Daoy (cell line): ENCODE results near the gene FILIP1. TPM values are rescaled to one million over a fixed set of nuclear protein-coding genes. Genes with fewer than 3 reads are reported as not detected.

ENCODE experiments used
- DNase-seq: peaks from one replicate; pipeline ENCODE4 v3.0.0-alpha.2; 2015; ENCODE audit warnings: low read depth
- total RNA-seq: library from RNA; depleted of rRNA; stranded (reverse); fragments of >200 nt; shearing (Covaris generic); gene quantifications from 2 replicates; pipeline ENCODE4 v1.2.3, GENCODE V29; 2014

Gene FILIP1
- total RNA-seq, 1 experiment from 2014 or later = 0.40 TPM

DNA sequence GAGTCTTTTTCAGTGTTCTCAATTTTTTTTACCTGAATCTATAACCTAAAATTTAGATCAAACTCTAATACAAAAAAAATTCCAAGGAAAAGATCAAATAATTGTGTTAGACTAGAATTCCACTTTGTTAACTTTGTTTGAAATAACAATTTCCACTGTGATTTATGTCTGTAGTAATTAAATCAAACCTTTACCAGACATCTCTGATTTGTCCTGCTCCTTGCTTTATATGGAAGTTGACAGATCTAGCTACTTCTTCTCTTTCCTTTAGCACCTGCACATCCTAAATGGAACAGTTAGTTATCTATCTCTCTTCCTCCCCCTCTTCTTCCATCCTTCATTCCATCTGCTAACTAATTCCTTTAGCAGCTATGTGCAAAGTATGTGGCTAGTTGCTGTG, 109.5 kb downstream of the FILIP1 start:
- no peak for DNase-seq

GRCh38 chr6:75382634-75382900, 111.0 kb downstream of the FILIP1 start:
- DNase-seq = no peak

DNA sequence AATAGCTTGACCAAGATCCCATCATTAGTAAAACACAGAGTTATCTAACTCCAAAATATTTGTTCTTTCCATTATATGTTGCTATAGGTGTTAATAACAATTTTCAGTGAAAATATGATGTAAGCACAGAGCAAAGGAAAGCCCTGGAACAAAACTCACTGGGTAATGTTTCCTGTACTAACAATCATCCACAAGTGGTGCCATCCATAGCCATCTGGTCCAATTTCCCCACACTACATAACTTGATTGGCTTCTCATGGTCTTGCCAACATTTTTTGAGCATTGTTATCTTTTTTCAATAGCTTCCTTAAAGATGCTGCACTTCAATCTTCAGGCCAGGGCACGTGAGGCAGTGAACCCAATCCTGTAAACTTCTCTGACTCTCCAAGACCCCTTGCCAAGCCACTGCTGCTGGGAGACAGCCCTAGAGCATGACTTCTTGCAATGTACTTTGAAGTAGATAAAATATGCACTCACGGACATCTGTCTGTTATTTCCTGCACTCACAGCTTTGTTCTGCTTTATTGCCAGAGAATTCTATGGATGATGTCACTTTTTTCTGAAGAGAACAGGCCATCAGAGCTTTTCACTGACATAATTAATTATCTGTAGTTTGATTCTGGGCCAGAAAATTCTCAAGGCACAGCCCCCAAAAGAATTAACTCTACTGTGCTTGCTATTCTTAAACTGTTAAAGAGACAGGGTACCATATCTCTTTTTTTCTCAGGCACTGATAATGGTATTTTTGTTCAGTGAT, 111.5 kb downstream of the FILIP1 start:
- DNase-seq = peak; percentile 8

DNA sequence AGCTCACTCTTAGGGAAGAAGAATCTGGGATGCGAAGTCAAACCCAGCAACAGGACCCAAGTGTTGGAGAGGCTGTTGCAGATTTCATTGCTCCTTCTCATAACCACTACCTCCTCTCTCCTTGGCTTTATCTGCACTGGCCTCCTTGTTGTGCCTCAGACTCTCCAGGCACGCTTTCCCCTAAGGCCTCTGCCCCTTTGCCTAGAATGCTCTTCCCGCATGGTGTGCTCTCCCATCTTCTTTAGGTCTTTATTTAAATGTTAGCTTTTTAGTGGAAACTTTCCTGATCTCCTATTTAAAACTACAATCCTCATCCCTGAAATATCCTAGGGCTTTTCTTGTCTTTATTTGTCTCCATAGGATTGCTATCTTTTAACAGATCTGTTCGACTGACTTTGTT, 114.1 kb downstream of the FILIP1 start:
- no peak for DNase-seq

- no peak for DNase-seq
Observed at GRCh38 chr6:75378101-75378500, 115.5 kb downstream of the FILIP1 start.

- peak; percentile 12 for DNase-seq
Observed at GRCh38 chr6:75377386-75377785, 116.2 kb downstream of the FILIP1 start.

DNA sequence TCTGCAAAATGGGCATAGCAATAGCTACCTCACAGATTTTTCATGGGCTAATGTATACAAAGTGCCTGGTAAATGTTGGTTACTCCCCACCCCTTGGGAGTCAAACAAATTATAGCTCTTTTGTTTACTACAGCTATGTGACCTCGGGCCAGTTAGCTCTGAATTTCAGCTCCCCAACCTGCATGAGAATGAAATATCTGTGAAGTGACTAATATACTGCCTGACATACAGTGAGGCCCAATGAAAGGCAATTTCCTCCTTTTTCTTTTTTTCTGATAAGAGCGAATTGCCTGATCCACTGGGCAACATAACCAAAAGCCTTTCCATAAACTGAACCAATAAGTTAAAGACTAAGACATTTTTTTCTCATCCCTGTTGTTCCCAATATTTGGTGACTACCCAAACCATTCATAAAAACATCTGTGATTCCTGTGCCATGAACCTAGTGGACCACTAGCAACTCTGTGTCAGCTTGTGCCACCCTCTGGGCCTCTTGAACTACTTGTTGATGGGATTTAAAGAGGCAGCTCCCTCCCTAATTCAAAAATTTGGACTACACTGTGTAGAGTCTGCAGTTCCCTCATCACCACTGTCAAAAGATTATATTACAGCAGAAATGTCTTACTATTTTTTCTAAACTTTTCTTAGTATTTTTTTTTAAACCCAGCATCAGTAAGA, 117.1 kb downstream of the FILIP1 start:
- peak; percentile 54 for DNase-seq

DNA sequence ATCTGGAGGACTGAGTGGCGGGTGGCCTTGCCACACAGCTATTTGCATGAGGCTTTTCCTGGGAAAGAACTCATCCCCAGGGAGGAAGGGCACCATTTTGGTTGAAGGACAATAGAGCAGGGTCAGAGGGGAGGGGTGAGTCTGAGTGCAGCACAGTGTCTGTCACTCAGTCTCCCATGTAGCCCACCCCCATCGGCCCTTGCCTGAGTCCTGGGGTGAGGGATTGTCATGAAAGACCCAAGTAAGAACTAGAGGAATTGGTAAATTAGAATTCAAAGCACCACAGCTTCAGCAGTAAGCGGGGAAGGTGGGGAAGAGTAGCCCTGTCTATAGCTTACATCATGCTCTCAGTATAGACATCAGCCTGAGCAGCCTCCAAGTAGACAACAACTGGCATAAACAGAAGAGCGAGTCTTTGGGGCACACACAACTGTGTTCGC, 118.6 kb downstream of the FILIP1 start:
- no peak for DNase-seq

DNA sequence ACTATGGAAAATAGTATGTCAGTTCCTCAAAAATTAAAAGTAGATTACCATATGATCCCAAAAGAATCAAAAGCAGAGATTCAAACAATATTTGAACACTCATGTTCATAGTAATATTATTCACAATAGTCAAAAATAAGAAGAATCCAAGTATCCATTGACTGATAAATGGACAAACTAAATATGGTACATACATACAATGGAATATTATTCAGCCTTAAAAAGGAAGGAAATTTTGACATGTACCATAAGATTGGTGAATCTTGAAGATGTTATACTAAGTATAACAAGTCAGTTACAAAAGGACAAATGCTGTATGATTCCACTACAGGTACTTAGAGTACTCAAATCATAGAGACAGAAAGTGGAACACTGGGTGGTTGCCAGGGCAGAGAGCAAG, 120.7 kb downstream of the FILIP1 start:
- no peak for DNase-seq

GRCh38 chr6:75370011-75370410, 123.6 kb downstream of the FILIP1 start:
- no peak for DNase-seq

- DNase-seq = no peak
Observed at GRCh38 chr6:75368864-75369402, 124.7 kb downstream of the FILIP1 start.

DNA sequence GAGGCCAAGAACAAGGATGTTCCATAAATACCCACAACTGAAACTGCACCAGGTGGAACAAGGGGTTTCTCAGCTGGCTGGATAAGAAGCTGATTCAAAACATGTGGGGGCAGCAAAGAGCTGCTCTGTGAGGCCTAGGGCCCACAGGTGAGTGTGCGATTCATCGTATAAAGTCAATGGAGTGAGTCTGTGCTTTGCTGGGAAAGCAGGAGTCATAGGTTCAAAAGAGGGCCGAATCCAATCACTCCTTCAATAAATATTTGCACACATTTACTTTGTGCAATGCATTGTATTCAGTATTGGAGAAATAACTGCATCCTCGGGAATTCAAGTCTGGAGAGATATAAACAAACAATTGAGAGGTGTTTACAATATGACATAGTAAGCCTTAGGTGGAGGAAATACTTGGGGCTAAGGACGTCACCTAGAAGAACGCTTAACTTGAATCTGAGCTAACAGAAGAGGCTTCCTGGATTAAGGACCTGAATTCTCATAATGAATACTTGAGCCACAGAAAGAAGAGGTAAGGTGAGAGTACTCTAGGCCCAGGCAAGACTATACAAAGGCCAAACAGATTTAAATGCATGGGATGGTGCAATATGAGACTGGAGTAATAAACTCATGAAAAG, 125.3 kb downstream of the FILIP1 start:
- peak; percentile 48 for DNase-seq

DNA sequence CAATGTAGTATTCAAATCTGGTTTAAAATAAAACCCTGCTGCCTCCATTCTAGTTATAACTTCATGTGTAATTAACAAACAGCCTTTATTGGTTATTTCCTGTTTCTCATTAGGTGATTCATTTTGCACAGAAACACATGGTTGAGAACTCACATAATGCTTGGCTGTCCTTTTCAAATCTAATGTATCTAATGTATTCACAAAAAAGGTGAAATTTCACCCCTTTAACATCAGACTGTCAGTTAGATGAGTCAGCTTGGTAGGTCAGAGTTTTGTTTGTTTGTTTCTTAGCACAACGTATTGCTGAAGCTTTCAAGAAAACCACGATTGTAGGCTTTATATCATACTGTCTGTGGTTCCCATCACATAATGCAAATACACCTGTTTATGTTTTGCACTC, 130.3 kb downstream of the FILIP1 start:
- DNase-seq = no peak

GRCh38 chr6:75353644-75354043, 140.0 kb downstream of the FILIP1 start:
- no peak for DNase-seq

DNA sequence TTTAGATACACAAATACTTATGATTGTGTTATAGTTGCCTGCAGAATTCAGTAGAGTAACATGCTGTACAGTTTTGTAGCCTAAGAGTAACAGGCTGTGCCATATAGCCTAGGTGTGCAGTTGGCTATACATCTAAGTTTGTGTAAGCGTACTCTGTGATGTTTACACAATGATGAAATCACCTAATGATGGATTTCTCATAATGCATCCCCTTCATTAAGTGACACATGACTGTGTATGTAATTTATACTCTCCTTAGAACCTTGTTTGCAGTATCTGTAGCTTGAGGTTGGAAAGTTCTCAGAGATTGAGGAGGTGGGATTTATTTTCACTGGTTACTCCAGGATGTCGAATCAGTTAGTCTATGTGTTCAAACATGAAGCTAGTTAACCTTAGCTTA, 142.0 kb downstream of the FILIP1 start:
- no peak for DNase-seq

GRCh38 chr6:75350808-75351207, 142.8 kb downstream of the FILIP1 start:
- DNase-seq = no peak

DNA sequence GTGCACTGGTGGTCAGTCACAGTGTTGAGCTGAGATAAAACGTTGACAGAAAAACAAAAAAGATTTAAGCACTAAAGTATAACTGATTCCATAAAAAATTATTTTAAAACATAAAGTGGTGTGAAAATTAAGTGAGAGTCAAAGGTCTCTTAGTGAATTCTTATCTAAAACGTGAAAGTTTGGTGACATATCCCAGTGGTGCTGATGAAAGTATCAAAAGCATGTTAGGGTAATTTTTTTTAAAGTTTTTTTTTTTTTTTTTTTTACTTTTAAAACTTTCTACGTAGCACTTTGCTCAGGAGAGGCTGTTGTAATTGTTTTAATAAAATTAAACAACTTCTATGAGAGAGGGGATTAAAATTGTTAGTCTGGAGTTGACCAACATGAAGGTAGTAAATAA, 143.4 kb downstream of the FILIP1 start:
- DNase-seq = no peak

- peak; percentile 25 for DNase-seq
Observed at GRCh38 chr6:75349262-75349984, 144.2 kb downstream of the FILIP1 start.

- no peak for DNase-seq
Observed at GRCh38 chr6:75348882-75349261, 144.7 kb downstream of the FILIP1 start.

GRCh38 chr6:75347898-75348610, 145.5 kb downstream of the FILIP1 start:
- DNase-seq = no peak

GRCh38 chr6:75345413-75345812, 148.2 kb downstream of the FILIP1 start:
- no peak for DNase-seq

DNA sequence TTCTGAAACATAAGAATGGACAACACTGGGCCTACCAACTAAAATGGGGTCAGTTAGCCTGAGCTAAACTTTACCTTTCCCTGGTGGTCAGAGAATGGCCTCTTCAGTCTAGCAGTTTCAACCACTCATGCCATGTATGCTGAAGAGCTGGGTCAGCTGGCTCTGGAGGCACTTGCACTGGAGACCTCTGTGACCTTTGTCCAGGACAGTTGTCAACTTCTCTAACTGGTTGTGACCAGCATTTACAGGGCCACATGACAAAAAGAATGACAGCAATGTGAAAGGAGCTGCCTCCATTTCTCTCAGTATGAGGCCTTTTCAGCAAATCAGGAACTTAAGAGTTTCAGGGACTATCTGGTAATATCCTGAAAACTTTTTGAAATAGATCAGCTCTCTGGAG, 149.1 kb downstream of the FILIP1 start:
- no peak for DNase-seq
